ENCODE results near the gene RESP18.
A peak's percentile ranks its signal among the peaks of the same experiment; 100 is the strongest.
"Not testable (repeated sequence)": the region's sequence is repeated elsewhere in the genome, so short reads cannot be mapped to it uniquely, and the experiment has no call there.

Gene RESP18

GRCh38 chr2:219323434-219323833, 9.1 kb downstream of the RESP18 start:
- H3K27me3 ChIP-seq (ENCODE audit: control insufficient read depth, insufficient read depth, low read length): peaks cover 27% of the 10 kb centered on the region
- no peaks in the 10 kb centered on the region for H3K9me3 ChIP-seq (ENCODE audit: control insufficient read depth, insufficient read depth, low read length)

GRCh38 chr2:219314804-219315468, 17.6 kb downstream of the RESP18 start:
- Histone ChIP-seq H3K27me3 (ENCODE audit: control insufficient read depth, insufficient read depth, low read length) (peaks cover 3% of the 10 kb centered on the region), H3K4me3 (ENCODE audit: low read depth, low read length) (no peak overlapping the region), H3K9ac (ENCODE audit: low read depth, low read length) (no peak overlapping the region), H3K4me1 (ENCODE audit: control insufficient read depth, insufficient read depth, low read length) (peaks cover 5% of the 10 kb centered on the region), H3K36me3 (ENCODE audit: control insufficient read depth, insufficient read depth, low read length) (no peaks in the 10 kb centered on the region), H3K9me3 (ENCODE audit: control insufficient read depth, insufficient read depth, low read length) (no peaks in the 10 kb centered on the region)

More at GRCh38 chr2:219323434-219323833, 9.1 kb downstream of the RESP18 start:
- Histone ChIP-seq H3K4me1 (ENCODE audit: control insufficient read depth, insufficient read depth, low read length) (no peaks in the 10 kb centered on the region), H3K9ac (ENCODE audit: low read depth, low read length) (no peak overlapping the region), H3K36me3 (ENCODE audit: control insufficient read depth, insufficient read depth, low read length) (no peaks in the 10 kb centered on the region), H3K4me3 (ENCODE audit: low read depth, low read length) (no peak overlapping the region)

GRCh38 chr2:219312683-219313263, 19.8 kb downstream of the RESP18 start:
- not testable (repeated sequence) for H3K4me3 ChIP-seq (ENCODE audit: low read depth, low read length); H3K9me3 ChIP-seq (ENCODE audit: control insufficient read depth, insufficient read depth, low read length); H3K36me3 ChIP-seq (ENCODE audit: control insufficient read depth, insufficient read depth, low read length); H3K9ac ChIP-seq (ENCODE audit: low read depth, low read length)
- H3K27me3 ChIP-seq (ENCODE audit: control insufficient read depth, insufficient read depth, low read length): peaks cover 11% of the 10 kb centered on the region
- peaks cover 12% of the 10 kb centered on the region for H3K4me1 ChIP-seq (ENCODE audit: control insufficient read depth, insufficient read depth, low read length)

GRCh38 chr2:219309278-219309677, 23.3 kb downstream of the RESP18 start, which contains the start of gene PTPRN:
Gene PTPRN (minus strand): TSS chr2:219309401. CDS start chr2:219309332, 69 bp downstream.
- Histone ChIP-seq H3K9ac (ENCODE audit: low read depth, low read length) (no peak within 1 kb of the TSS), H3K27me3 (ENCODE audit: control insufficient read depth, insufficient read depth, low read length) (peaks cover 23% of the 10 kb centered on the region), H3K4me1 (ENCODE audit: control insufficient read depth, insufficient read depth, low read length) (peaks cover 16% of the 10 kb centered on the region), H3K36me3 (ENCODE audit: control insufficient read depth, insufficient read depth, low read length) (no peaks in the 10 kb centered on the region), H3K9me3 (ENCODE audit: control insufficient read depth, insufficient read depth, low read length) (no peaks in the 10 kb centered on the region), H3K4me3 (ENCODE audit: low read depth, low read length) (peak within 1 kb of the TSS; percentile 75)

GRCh38 chr2:219308142-219309101, 24.1 kb downstream of the RESP18 start:
- Histone ChIP-seq H3K4me1 (ENCODE audit: control insufficient read depth, insufficient read depth, low read length) (peaks cover 16% of the 10 kb centered on the region), H3K27me3 (ENCODE audit: control insufficient read depth, insufficient read depth, low read length) (peaks cover 23% of the 10 kb centered on the region), H3K36me3 (ENCODE audit: control insufficient read depth, insufficient read depth, low read length) (no peaks in the 10 kb centered on the region), H3K9ac (ENCODE audit: low read depth, low read length) (no peak overlapping the region), H3K4me3 (ENCODE audit: low read depth, low read length) (peak overlapping the region; percentile 75), H3K9me3 (ENCODE audit: control insufficient read depth, insufficient read depth, low read length) (no peaks in the 10 kb centered on the region)

GRCh38 chr2:219306047-219306446, 26.5 kb downstream of the RESP18 start:
- Histone ChIP-seq H3K4me1 (ENCODE audit: control insufficient read depth, insufficient read depth, low read length) (peaks cover 16% of the 10 kb centered on the region), H3K36me3 (ENCODE audit: control insufficient read depth, insufficient read depth, low read length) (no peaks in the 10 kb centered on the region), H3K4me3 (ENCODE audit: low read depth, low read length) (no peak overlapping the region), H3K9ac (ENCODE audit: low read depth, low read length) (no peak overlapping the region), H3K27me3 (ENCODE audit: control insufficient read depth, insufficient read depth, low read length) (peaks cover 24% of the 10 kb centered on the region), H3K9me3 (ENCODE audit: control insufficient read depth, insufficient read depth, low read length) (no peaks in the 10 kb centered on the region)

- Histone ChIP-seq H3K9me3 (ENCODE audit: control insufficient read depth, insufficient read depth, low read length) (no peaks in the 10 kb centered on the region), H3K4me1 (ENCODE audit: control insufficient read depth, insufficient read depth, low read length) (peaks cover 7% of the 10 kb centered on the region), H3K4me3 (ENCODE audit: low read depth, low read length) (no peak overlapping the region), H3K27me3 (ENCODE audit: control insufficient read depth, insufficient read depth, low read length) (peaks cover 21% of the 10 kb centered on the region), H3K36me3 (ENCODE audit: control insufficient read depth, insufficient read depth, low read length) (no peaks in the 10 kb centered on the region), H3K9ac (ENCODE audit: low read depth, low read length) (no peak overlapping the region)
Measured at GRCh38 chr2:219304223-219304622, 28.3 kb downstream of the RESP18 start.

GRCh38 chr2:219302412-219302968, 30.1 kb downstream of the RESP18 start:
- no peak overlapping the region for H3K9ac ChIP-seq (ENCODE audit: low read depth, low read length)
- no peaks in the 10 kb centered on the region for H3K36me3 ChIP-seq (ENCODE audit: control insufficient read depth, insufficient read depth, low read length)
- peaks cover 16% of the 10 kb centered on the region for H3K27me3 ChIP-seq (ENCODE audit: control insufficient read depth, insufficient read depth, low read length)
- H3K9me3 ChIP-seq (ENCODE audit: control insufficient read depth, insufficient read depth, low read length): no peaks in the 10 kb centered on the region
- H3K4me3 ChIP-seq (ENCODE audit: low read depth, low read length): no peak overlapping the region
- peaks cover 1% of the 10 kb centered on the region for H3K4me1 ChIP-seq (ENCODE audit: control insufficient read depth, insufficient read depth, low read length)

GRCh38 chr2:219300022-219300421, 32.5 kb downstream of the RESP18 start:
- H3K9ac ChIP-seq (ENCODE audit: low read depth, low read length): no peak overlapping the region
- peaks cover 19% of the 10 kb centered on the region for H3K27me3 ChIP-seq (ENCODE audit: control insufficient read depth, insufficient read depth, low read length)
- peaks cover 3% of the 10 kb centered on the region for H3K36me3 ChIP-seq (ENCODE audit: control insufficient read depth, insufficient read depth, low read length)

GRCh38 chr2:219299372-219299760, 33.2 kb downstream of the RESP18 start:
- H3K9me3 ChIP-seq (ENCODE audit: control insufficient read depth, insufficient read depth, low read length): no peaks in the 10 kb centered on the region
- peaks cover 19% of the 10 kb centered on the region for H3K27me3 ChIP-seq (ENCODE audit: control insufficient read depth, insufficient read depth, low read length)
- H3K4me3 ChIP-seq (ENCODE audit: low read depth, low read length): no peak overlapping the region
- H3K4me1 ChIP-seq (ENCODE audit: control insufficient read depth, insufficient read depth, low read length): no peaks in the 10 kb centered on the region
- peaks cover 3% of the 10 kb centered on the region for H3K36me3 ChIP-seq (ENCODE audit: control insufficient read depth, insufficient read depth, low read length)
- H3K9ac ChIP-seq (ENCODE audit: low read depth, low read length): no peak overlapping the region

More at GRCh38 chr2:219300022-219300421, 32.5 kb downstream of the RESP18 start:
- no peak overlapping the region for H3K4me3 ChIP-seq (ENCODE audit: low read depth, low read length)
- no peaks in the 10 kb centered on the region for H3K4me1 ChIP-seq (ENCODE audit: control insufficient read depth, insufficient read depth, low read length)
- H3K9me3 ChIP-seq (ENCODE audit: control insufficient read depth, insufficient read depth, low read length): no peaks in the 10 kb centered on the region

- Histone ChIP-seq H3K36me3 (ENCODE audit: control insufficient read depth, insufficient read depth, low read length) (peaks cover 3% of the 10 kb centered on the region), H3K27me3 (ENCODE audit: control insufficient read depth, insufficient read depth, low read length) (peaks cover 23% of the 10 kb centered on the region), H3K4me1 (ENCODE audit: control insufficient read depth, insufficient read depth, low read length) (no peaks in the 10 kb centered on the region), H3K9me3 (ENCODE audit: control insufficient read depth, insufficient read depth, low read length) (no peaks in the 10 kb centered on the region), H3K4me3 (ENCODE audit: low read depth, low read length) (no peak overlapping the region), H3K9ac (ENCODE audit: low read depth, low read length) (no peak overlapping the region)
Measured at GRCh38 chr2:219298759-219299371, 33.7 kb downstream of the RESP18 start.
